GM19238 (cell line): Measurements from ENCODE around the gene SLC16A5.
"Not testable (repeated sequence)": the region's sequence is repeated elsewhere in the genome, so short reads cannot be mapped to it uniquely, and the experiment has no call there.

ENCODE experiments used
- DNase-seq: peaks from one replicate; pipeline ENCODE4 v3.0.0; 2011; ENCODE audit warnings: low spot score; ENCODE audit not compliant: insufficient read length

The SLC16A5 gene

GRCh38 chr17:75132018-75133000 lies 44.6 kb downstream of the SLC16A5 start:
- not testable (repeated sequence) for DNase-seq

- DNase-seq, result no peak
These were observed 45.2 kb downstream of the SLC16A5 start for GRCh38 chr17:75133001-75133400.

GRCh38 chr17:75133607-75134347 lies 46.0 kb downstream of the SLC16A5 start:
- DNase-seq, result not testable (repeated sequence)

GRCh38 chr17:75135452-75135851 lies 47.7 kb downstream of the SLC16A5 start:
- DNase-seq, result no peak

- DNase-seq, result no peak
These were observed 48.2 kb downstream of the SLC16A5 start for GRCh38 chr17:75135946-75136345.

- DNase-seq, result not testable (repeated sequence)
These were observed 50.0 kb downstream of the SLC16A5 start for GRCh38 chr17:75137762-75138161.

GRCh38 chr17:75138519-75138918 lies 50.8 kb downstream of the SLC16A5 start:
- DNase-seq, result no peak

- no peak for DNase-seq
These were observed 54.6 kb downstream of the SLC16A5 start for GRCh38 chr17:75142236-75142971.

GRCh38 chr17:75144816-75145512 lies 57.2 kb downstream of the SLC16A5 start:
- DNase-seq, result no peak

- DNase-seq, result no peak
These were observed 58.8 kb downstream of the SLC16A5 start for GRCh38 chr17:75146592-75146991.

GRCh38 chr17:75147878-75148546 lies 60.3 kb downstream of the SLC16A5 start:
- no peak for DNase-seq

- DNase-seq, result no peak
These were observed 64.2 kb downstream of the SLC16A5 start for GRCh38 chr17:75151930-75152329.

GRCh38 chr17:75152523-75152921 lies 64.8 kb downstream of the SLC16A5 start:
- no peak for DNase-seq

- peak; percentile 22 for DNase-seq
These were observed 65.4 kb downstream of the SLC16A5 start for GRCh38 chr17:75152922-75153779.

- no peak for DNase-seq
These were observed 66.0 kb downstream of the SLC16A5 start for GRCh38 chr17:75153780-75154194.

GRCh38 chr17:75154195-75155106 lies 66.7 kb downstream of the SLC16A5 start, which contains the start of gene JPT1:
Gene JPT1, minus strand, starts transcription at chr17:75154512. Its CDS starts 115 bp downstream, at chr17:75154397.
- DNase-seq, result peak; percentile 96

GRCh38 chr17:75155191-75155601 lies 67.4 kb downstream of the SLC16A5 start:
- no peak for DNase-seq
